SK-N-MC (cell line): ENCODE measurements around the gene TUBA1A.
"Not testable (repeated sequence)": the region's sequence is repeated elsewhere in the genome, so short reads cannot be mapped to it uniquely, and the experiment has no call there.

Experiments
- DNase-seq: peaks from one replicate; pipeline ENCODE4 v3.0.0-alpha.2; 2011; ENCODE audit warnings: low read depth, low spot score
- H3K27ac ChIP-seq: fragments of 200-600 bp; sonication (generic); 2 replicates; pipeline ENCODE4 v1.5.1; 2016; ENCODE audit warnings: mixed run types
- H3K36me3 ChIP-seq: fragments of 200-600 bp; sonication (generic); 2 replicates; pipeline ENCODE4 v1.6.1; 2017; ENCODE audit warnings: antibody characterized with exemption, low read length, mixed read lengths; ENCODE audit not compliant: insufficient read depth
- H3K4me3 ChIP-seq: fragments of 200-600 bp; sonication (generic); 2 replicates; pipeline ENCODE4 v1.5.1; 2016
- H3K9ac ChIP-seq: fragments of 200-600 bp; sonication (generic); 2 replicates; pipeline ENCODE4 v1.8.0; 2017; ENCODE audit warnings: mixed run types, mixed read lengths; ENCODE audit not compliant: insufficient read length
- H3K9me3 ChIP-seq: fragments of 200-600 bp; sonication (generic); 2 replicates; pipeline ENCODE4 v1.6.1; 2017; ENCODE audit warnings: low read depth, mild to moderate bottlenecking, antibody characterized with exemption, low read length, moderate library complexity, mixed read lengths
- EZH2 ChIP-seq: fragments of 200-600 bp; sonication (generic); IDR thresholded peaks from one replicate; pipeline ENCODE4 v1.6.1; 2017; ENCODE audit warnings: antibody characterized with exemption
- FOXP2 ChIP-seq: optimal IDR thresholded peaks from 2 replicates; pipeline ENCODE3; 2011; ENCODE audit warnings: mild to moderate bottlenecking, moderate library complexity; ENCODE audit not compliant: insufficient read depth; ENCODE audit errors: extremely low read length, control extremely low read depth
- POLR2AphosphoS5 ChIP-seq: IDR thresholded peaks from 2 replicates; pipeline ENCODE4 v1.6.1; 2012; ENCODE audit warnings: mild to moderate bottlenecking, low read depth, low read length, borderline replicate concordance

Gene TUBA1A

GRCh38 chr12:49208676-49209075 is 19.8 kb upstream of the TUBA1A start:
- DNase-seq, result no peak
- no peak overlapping the region for H3K9ac ChIP-seq
- no peak overlapping the region for H3K4me3 ChIP-seq
- H3K9me3 ChIP-seq, result no peaks in the 10 kb centered on the region
- H3K36me3 ChIP-seq, result no peaks in the 10 kb centered on the region
- peak overlapping the region; percentile 54; the same call in 1 of the 2 replicates for H3K27ac ChIP-seq
- TF ChIP-seq EZH2 (no peak), FOXP2 (no peak), POLR2AphosphoS5 (no peak)

GRCh38 chr12:49208146-49208545 is 19.3 kb upstream of the TUBA1A start:
- no peak overlapping the region for H3K4me3 ChIP-seq
- no peaks in the 10 kb centered on the region for H3K36me3 ChIP-seq
- no peak for DNase-seq
- no peaks in the 10 kb centered on the region for H3K9me3 ChIP-seq
- H3K9ac ChIP-seq, result no peak overlapping the region
- no peak overlapping the region for H3K27ac ChIP-seq
- TF ChIP-seq EZH2 (no peak), POLR2AphosphoS5 (no peak), FOXP2 (no peak)

GRCh38 chr12:49206389-49206788 is 17.5 kb upstream of the TUBA1A start:
- no peak overlapping the region for H3K4me3 ChIP-seq
- H3K9ac ChIP-seq, result no peak overlapping the region
- TF ChIP-seq FOXP2, result no peak
- TF ChIP-seq POLR2AphosphoS5, result no peak
- no peak for TF ChIP-seq EZH2
- no peaks in the 10 kb centered on the region for H3K9me3 ChIP-seq
- H3K36me3 ChIP-seq, result no peaks in the 10 kb centered on the region
- no peak overlapping the region for H3K27ac ChIP-seq
- DNase-seq, result no peak

GRCh38 chr12:49201595-49202295 is 12.9 kb upstream of the TUBA1A start:
- Histone ChIP-seq H3K36me3 (no peaks in the 10 kb centered on the region), H3K9me3 (no peaks in the 10 kb centered on the region), H3K27ac (peak overlapping the region; percentile 91), H3K9ac (peak overlapping the region; percentile 8), H3K4me3 (peak overlapping the region; percentile 11)
- no peak for DNase-seq
- TF ChIP-seq EZH2 (no peak), FOXP2 (no peak), POLR2AphosphoS5 (no peak)

GRCh38 chr12:49200919-49201594 is 12.2 kb upstream of the TUBA1A start:
- peak overlapping the region; percentile 91 for H3K27ac ChIP-seq
- peak overlapping the region; percentile 1 for H3K9ac ChIP-seq
- H3K9me3 ChIP-seq, result no peaks in the 10 kb centered on the region
- H3K4me3 ChIP-seq, result peak overlapping the region; percentile 11
- peak; percentile 86 for DNase-seq
- no peaks in the 10 kb centered on the region for H3K36me3 ChIP-seq
- TF ChIP-seq FOXP2 (no peak), POLR2AphosphoS5 (no peak), EZH2 (no peak)

GRCh38 chr12:49198431-49199155 is 9.7 kb upstream of the TUBA1A start:
- H3K9me3 ChIP-seq, result no peaks in the 10 kb centered on the region
- no peak for DNase-seq
- no peaks in the 10 kb centered on the region for H3K36me3 ChIP-seq
- no peak overlapping the region for H3K4me3 ChIP-seq
- no peak overlapping the region for H3K27ac ChIP-seq
- H3K9ac ChIP-seq, result no peak overlapping the region
- no peak for TF ChIP-seq EZH2

GRCh38 chr12:49197256-49197655 is 8.4 kb upstream of the TUBA1A start:
- Histone ChIP-seq H3K4me3 (no peak overlapping the region), H3K9me3 (no peaks in the 10 kb centered on the region), H3K36me3 (no peaks in the 10 kb centered on the region), H3K27ac (no peak overlapping the region), H3K9ac (no peak overlapping the region)
- no peak for DNase-seq
- no peak for TF ChIP-seq FOXP2

GRCh38 chr12:49195736-49196135 is 6.9 kb upstream of the TUBA1A start:
- H3K9me3 ChIP-seq, result no peaks in the 10 kb centered on the region
- H3K9ac ChIP-seq, result no peak overlapping the region
- no peak overlapping the region for H3K27ac ChIP-seq
- no peaks in the 10 kb centered on the region for H3K36me3 ChIP-seq
- no peak overlapping the region for H3K4me3 ChIP-seq
- DNase-seq, result no peak
- no peak for TF ChIP-seq POLR2AphosphoS5
- TF ChIP-seq EZH2, result no peak
- TF ChIP-seq FOXP2, result no peak

GRCh38 chr12:49193746-49194145 is 4.9 kb upstream of the TUBA1A start:
- DNase-seq, H3K4me3 ChIP-seq, H3K36me3 ChIP-seq, H3K9ac ChIP-seq, H3K27ac ChIP-seq, H3K9me3 ChIP-seq: not testable (repeated sequence)

GRCh38 chr12:49191498-49191897 is 2.6 kb upstream of the TUBA1A start:
- not testable (repeated sequence) for H3K4me3 ChIP-seq, H3K27ac ChIP-seq, H3K9ac ChIP-seq, H3K9me3 ChIP-seq, DNase-seq, H3K36me3 ChIP-seq
